ENCODE results near the gene SARDH. TPM values are rescaled to one million over a fixed set of nuclear protein-coding genes. Genes with fewer than 3 reads are reported as not detected.

The SARDH gene
- total RNA-seq, 1 donor from 2014 or later, result 0.56 TPM

- H3K27ac Mint-ChIP-seq (ENCODE audit: unreplicated experiment), result no peak overlapping the region
- peaks cover 12% of the 10 kb centered on the region for H3K27me3 Mint-ChIP-seq (ENCODE audit: unreplicated experiment)
- H3K4me3 Mint-ChIP-seq (ENCODE audit: unreplicated experiment), result no peak overlapping the region
- H3K9me3 Mint-ChIP-seq (ENCODE audit: unreplicated experiment), result no peaks in the 10 kb centered on the region
- no peak for DNase-seq (ENCODE audit: extremely low spot score, unreplicated experiment)
- H3K36me3 Mint-ChIP-seq (ENCODE audit: unreplicated experiment), result no peaks in the 10 kb centered on the region
- TF ChIP-seq, protein P1, sequence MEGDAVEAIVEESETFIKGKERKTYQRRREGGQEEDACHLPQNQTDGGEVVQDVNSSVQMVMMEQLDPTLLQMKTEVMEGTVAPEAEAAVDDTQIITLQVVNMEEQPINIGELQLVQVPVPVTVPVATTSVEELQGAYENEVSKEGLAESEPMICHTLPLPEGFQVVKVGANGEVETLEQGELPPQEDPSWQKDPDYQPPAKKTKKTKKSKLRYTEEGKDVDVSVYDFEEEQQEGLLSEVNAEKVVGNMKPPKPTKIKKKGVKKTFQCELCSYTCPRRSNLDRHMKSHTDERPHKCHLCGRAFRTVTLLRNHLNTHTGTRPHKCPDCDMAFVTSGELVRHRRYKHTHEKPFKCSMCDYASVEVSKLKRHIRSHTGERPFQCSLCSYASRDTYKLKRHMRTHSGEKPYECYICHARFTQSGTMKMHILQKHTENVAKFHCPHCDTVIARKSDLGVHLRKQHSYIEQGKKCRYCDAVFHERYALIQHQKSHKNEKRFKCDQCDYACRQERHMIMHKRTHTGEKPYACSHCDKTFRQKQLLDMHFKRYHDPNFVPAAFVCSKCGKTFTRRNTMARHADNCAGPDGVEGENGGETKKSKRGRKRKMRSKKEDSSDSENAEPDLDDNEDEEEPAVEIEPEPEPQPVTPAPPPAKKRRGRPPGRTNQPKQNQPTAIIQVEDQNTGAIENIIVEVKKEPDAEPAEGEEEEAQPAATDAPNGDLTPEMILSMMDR (IDR thresholded peaks at IDR 0.05), result no peak
- no peaks in the 10 kb centered on the region for H3K4me1 Mint-ChIP-seq (ENCODE audit: unreplicated experiment)
These were observed 56.4 kb downstream of the SARDH start for GRCh38 chr9:133681658-133682306.

GRCh38 chr9:133680976-133681657, 57.0 kb downstream of the SARDH start:
- Mint-ChIP-seq H3K27ac (ENCODE audit: unreplicated experiment) (no peak overlapping the region), H3K4me3 (ENCODE audit: unreplicated experiment) (no peak overlapping the region), H3K36me3 (ENCODE audit: unreplicated experiment) (no peaks in the 10 kb centered on the region), H3K4me1 (ENCODE audit: unreplicated experiment) (no peaks in the 10 kb centered on the region), H3K27me3 (ENCODE audit: unreplicated experiment) (peaks cover 18% of the 10 kb centered on the region), H3K9me3 (ENCODE audit: unreplicated experiment) (no peaks in the 10 kb centered on the region)
- TF ChIP-seq, protein P1 (IDR thresholded peaks at IDR 0.05), result no peak
- no peak for DNase-seq (ENCODE audit: extremely low spot score, unreplicated experiment)

DNA sequence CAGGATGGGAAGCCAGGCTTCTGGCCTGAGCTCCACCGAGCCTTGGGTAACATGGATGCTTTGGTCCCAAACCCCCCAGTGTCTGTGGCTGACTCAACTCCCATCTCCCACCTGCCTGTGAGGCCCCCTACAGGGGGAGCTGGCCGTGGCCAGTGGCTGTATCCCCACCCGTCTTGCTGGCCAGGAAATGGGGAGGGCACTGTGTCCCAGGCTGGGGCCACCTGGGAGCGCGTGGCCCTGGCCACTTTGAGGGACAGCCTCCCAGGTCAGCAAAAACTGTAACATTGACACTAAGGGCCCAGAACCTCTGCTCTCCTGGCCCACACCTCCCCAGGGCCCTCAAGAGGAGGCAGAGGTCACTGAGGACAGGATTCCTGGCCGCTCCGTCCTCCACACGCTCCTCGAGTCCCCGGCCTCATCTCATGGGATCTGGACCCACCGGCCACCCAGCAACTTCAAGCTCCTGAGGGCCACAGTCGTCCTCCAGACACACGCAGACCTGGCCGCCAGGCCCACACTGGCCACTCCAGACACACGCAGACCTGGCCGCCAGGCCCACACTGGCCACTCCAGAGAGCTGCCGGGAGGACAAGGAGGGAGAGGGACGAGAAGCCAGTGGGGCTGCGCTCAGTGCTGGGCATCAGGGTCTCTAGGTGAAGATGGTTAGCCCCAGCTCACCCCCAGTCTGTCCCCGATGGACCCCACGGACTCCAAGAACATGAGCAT, 57.7 kb downstream of the SARDH start:
- H3K36me3 Mint-ChIP-seq (ENCODE audit: unreplicated experiment), result no peaks in the 10 kb centered on the region
- no peak overlapping the region for H3K27ac Mint-ChIP-seq (ENCODE audit: unreplicated experiment)
- peaks cover 25% of the 10 kb centered on the region for H3K27me3 Mint-ChIP-seq (ENCODE audit: unreplicated experiment)
- no peak overlapping the region for H3K4me3 Mint-ChIP-seq (ENCODE audit: unreplicated experiment)
- H3K9me3 Mint-ChIP-seq (ENCODE audit: unreplicated experiment), result no peaks in the 10 kb centered on the region
- H3K4me1 Mint-ChIP-seq (ENCODE audit: unreplicated experiment), result no peaks in the 10 kb centered on the region
- TF ChIP-seq, protein P1 (IDR thresholded peaks at IDR 0.05), result no peak
- DNase-seq (ENCODE audit: extremely low spot score, unreplicated experiment), result no peak

DNA sequence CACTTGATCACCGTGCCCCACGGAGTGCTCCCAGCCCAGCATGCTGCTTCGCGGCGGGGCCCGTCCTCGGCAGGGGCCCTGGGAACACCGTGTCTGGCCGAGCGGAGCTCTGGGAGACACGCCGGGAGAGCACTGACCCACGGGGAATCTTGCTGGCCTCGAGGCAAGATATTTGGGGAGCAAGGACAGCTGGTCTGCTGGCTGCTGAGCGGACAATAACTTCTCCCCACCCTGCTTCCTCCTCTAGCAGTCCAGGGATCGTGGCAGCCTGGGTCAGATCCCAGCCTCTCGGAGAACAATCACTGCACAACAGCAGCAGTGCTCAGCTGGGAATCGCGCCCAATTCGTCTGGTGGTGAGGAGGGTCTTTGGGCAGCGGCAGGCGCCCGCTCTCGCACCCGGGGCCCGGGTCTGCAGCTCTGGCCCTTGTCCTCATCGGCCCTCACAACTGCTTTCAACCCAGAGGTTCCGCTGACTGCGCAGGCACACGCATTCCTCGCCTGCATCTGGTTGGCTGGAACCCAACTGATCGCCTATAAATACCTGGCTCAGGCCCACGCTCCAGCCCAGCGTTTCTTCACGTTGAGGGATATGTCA, 58.6 kb downstream of the SARDH start:
- Mint-ChIP-seq H3K36me3 (ENCODE audit: unreplicated experiment) (no peaks in the 10 kb centered on the region), H3K4me1 (ENCODE audit: unreplicated experiment) (no peaks in the 10 kb centered on the region), H3K27ac (ENCODE audit: unreplicated experiment) (no peak overlapping the region), H3K9me3 (ENCODE audit: unreplicated experiment) (no peaks in the 10 kb centered on the region), H3K27me3 (ENCODE audit: unreplicated experiment) (peaks cover 29% of the 10 kb centered on the region), H3K4me3 (ENCODE audit: unreplicated experiment) (no peak overlapping the region)
- DNase-seq (ENCODE audit: extremely low spot score, unreplicated experiment), result no peak
- TF ChIP-seq, protein P1 (IDR thresholded peaks at IDR 0.05), result no peak
